Central memory CD4-positive, alpha-beta T cell (primary cell): ENCODE data around the gene GGCT.

ENCODE experiments used
- DNase-seq: peaks from one replicate; pipeline ENCODE4 v3.0.0; 2022

The GGCT gene

DNA sequence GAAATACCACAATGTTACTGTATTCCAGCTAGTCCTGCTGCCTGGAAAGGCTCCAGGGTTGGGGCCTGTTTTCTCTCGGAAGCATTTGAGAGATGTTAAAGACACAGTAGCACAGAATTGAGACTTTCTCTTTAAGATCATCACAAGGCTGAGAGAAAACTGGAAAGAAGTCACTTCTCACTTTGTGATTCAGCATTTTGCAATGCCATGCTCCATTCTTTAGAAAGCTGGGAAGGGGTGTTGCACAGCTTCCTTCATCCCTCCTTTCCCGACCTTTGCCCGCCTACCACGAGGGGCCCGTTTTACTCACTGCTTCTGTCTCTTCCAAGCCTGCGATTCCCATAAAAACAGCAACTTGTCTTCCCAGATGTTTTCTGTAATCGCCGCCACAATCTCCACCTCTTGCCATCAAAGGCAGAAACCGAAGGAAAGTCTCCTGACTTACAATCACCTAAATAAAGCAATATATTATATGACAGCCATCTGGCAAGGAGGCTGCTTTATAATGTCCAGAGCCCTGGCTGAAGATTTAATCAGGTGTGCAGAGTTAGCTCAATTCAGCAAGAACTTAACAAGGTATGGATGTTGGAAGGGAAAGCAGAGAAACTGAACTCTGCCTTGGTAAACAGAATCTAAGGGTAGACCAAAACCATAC lies 44.9 kb downstream of the GGCT start:
- DNase-seq, result no peak

DNA sequence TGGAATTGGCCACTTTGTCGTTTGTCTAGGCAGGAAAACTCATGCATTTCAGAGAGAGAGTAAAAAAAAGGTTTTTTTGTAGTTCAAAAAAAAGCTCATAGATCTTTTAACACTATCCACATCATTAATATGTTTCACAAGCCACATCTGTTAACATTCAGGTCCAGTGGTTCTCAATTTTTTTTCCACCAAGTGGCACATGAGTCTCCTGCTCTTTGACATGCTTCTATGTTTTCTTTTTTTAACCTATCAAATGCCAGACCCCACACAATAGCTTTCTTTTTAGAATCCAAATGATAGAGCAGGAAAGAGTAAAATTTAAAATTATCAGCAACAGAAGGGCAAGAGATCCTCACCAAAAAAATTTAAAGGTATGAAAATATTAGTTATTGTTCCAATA lies 46.3 kb downstream of the GGCT start:
- DNase-seq, result no peak

DNA sequence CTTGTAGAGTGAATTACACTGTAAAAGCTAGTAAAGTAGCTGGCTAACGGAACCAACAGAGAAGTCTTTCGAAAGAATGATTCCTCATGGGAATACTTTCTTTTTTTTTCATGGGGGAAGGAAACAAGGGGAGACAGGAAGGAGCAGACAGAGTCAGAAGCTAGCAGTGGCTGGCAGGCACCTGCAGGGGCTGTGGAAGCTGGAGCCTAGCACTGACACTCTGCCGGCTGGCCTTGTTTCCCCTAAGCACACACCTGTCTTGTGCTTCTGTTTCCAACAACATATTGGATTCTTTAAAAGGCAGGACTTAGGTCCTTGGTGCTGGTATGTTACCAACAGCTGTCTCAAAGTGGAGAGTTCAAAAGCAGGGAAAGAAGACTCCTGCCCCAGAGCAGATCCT lies 50.7 kb downstream of the GGCT start:
- DNase-seq, result no peak

DNA sequence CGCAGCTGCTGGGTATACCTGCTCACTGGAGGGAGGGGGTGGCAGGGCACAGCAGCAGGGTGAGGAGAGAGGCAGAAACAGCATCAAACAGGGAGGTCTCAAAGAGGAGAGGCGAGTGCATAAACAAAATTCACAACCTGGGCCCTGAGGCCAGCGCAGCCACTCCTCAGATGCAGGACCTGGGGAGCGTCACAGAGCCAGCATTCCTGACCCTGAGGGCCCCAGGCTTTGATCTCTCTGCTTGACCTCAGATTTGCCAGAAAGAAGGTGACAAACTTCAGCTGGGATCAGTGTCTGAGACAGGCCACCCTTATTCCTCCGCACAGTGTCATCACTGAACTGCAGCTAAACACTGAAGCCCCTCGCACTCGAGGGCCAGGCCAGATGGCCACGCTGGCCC lies 51.6 kb downstream of the GGCT start:
- DNase-seq, result no peak

DNA sequence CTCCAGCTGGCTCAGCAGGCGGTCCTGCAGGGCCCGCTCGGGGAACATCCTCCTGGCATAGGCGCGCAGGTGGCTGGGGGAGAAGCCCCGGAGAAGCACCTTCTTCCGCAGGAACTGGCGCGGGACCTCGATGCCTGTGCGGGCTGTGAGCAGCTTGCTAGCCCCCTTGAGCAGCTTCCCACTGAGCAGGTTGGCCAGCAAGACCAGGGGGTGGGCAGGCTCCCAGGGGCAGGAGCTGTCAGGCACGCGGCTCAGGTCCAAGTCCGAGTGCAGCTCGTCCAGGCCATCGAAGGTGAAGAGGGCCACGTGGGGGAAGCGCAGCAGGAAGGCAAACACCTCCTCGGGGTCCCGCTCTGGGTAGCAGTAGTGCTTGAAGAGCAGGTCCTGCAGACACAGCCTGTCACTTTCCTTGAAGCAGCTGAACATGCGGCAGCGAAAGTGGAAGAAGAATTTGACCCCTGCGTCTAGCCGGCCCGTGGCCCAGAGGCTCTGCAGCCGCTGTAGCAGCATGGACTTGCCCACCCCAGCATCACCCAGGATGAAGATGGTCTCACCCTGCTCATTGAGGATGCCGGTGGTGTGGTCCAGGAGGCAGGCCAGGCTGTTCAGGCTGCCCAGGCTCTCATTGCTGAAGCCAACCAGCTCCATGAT lies 52.2 kb downstream of the GGCT start:
- no peak for DNase-seq

DNA sequence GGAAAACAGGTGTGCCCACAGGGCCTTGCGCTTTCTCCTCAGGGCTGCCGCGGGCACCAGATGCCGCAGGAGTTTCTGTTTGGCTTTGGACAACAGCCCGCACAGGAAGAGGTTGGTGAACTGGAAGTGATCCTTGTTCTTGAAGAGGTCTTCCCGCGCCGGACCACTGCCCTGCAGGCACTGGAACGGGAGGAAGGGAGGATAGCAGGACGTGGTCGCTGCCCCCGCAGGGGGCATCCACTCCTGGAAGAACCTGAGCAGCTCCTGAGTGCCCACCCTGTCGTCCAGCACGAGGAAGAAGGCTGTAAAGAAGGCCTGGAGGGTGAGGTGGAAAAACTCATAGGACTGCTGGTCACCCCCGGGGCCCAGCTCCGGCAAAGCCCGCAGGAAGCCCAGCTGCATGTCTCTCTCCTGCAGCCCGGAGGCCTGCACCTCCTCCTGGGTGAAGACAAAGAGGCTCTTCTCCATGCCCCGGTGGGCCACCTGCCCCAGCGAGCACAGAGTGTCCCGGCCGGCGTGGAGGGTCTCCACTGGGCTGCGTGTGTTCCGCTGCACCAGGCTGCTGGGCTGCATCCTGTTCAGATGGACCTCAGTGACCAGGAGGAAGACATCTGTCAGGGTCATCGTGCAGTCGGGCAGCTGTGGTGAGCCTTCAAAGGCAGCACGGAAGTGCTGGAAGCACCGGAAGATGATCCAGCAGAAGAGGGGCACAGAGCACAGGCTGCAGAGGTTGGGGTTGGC lies 52.9 kb downstream of the GGCT start:
- DNase-seq, result no peak

DNA sequence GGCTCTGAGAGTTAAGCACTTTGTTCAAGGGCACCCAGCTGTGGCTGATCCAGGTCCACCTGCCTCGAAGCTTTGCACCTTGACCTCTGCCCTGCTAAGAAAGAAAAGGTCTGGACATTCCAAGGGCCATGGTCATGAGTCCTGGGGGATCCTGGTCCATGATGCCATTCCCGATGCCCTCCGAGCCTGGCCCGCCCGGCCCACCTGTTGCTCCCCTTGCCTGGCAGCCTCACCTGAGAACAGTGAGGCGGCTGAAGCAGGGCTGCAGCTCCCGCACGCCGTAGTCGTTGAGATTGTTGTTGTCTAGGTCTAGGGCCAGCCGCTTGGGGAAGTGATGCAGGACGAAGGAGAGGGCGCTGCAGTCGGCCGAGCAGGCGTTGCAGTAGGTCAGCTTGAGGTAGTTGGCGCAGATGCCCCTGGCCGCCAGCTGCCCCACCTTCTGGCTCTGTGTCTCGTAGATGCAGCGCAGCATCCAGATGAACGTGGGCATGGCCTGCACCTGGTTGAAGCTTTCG lies 53.6 kb downstream of the GGCT start:
- no peak for DNase-seq

DNA sequence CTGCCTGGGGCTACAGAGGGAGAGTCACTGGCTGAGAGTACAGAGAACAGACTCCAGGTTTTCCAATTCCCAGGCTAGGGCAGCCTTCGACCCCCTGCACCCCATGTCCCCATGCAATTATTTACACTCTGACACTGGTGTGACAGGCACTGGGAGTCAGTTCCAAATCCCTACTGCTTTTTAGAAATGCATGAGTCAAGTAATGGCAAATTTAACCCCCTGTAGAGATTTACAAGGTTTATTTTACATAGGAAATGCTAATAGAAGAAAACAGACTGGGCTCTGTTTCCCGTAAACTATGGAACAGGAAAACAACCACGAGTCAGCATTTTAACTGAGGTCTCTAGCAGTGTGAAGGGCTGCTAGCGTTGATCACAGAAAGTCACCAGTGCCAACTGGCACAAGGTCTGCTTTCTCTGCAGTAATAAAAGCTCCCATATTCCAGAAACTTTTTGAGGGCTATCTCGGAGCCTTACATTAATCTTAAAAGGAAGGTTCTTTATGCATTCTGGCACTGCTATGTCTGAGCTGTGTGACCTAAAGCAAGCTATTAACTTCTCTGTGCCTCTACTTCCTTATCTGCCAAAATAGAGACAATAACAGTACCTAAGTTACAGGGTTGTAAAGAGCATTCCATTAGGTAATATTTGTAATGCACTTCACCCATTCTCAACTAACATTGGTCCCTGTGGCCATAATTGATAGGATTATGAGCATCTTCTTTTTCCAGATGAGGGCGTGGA lies 54.2 kb downstream of the GGCT start:
- no peak for DNase-seq

DNA sequence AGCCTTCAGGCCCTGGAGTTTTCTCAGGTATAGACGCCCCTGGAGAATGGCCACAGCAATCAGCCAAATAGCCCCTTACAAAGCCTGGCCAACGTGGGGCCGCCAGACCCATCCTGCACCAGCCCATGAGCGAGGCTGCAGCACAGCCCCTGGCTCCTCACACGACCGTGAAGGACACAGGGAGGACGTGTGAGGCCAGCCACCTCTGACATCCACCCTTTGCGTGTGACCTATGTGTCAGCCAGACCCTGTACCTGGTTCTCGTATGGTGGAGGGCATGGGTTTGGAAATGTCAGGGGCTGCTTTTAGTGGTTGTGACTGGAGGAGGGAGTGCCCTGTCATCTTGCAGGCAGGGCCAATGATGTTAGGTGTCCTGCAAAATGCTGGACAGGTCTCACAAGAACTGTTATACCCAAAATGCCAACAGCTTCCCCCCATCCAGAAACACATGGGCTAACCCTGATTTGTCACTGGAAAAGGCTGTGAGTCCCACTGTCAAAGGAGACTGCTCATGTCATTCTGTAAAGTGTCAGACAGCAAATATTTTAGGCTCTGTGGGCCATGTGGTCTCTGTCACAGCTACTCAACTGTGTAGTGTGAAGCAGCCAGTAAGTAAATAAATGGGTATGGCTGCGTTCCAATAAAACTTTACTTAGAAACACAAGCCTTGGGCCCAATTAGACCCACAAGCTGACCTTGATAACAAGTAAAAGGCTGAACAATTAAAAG lies 56.0 kb downstream of the GGCT start:
- DNase-seq, result no peak

DNA sequence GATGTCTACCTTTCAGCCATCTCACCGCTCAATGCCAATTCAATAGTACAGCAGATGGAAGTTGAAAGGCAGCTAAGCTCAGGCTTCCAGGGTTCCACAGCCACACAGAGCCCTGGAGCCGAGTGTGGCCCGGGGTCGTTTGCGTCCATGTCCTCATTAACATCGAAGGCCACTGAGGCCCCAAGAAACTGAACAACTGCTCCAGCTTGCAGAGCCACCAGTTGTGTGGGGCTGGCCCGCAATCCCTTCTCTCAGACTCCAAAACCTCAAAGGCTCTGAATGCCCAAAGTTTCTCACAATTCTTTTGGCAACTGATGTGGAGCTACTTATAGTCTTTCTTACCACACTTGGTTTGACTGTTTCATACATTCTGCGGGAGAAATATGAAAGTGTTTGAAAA lies 57.2 kb downstream of the GGCT start:
- DNase-seq, result no peak
